ENCODE data around the gene CCDC158. TPM values are rescaled to one million over a fixed set of nuclear protein-coding genes. Genes with fewer than 3 reads are reported as not detected.

Gene CCDC158
- total and polyA plus RNA-seq, 2 of the 4 experiments (the other 2 are of a cell fraction): not detected

- Histone ChIP-seq H3K4me2 (ENCODE audit: low read depth, low read length) (no peak overlapping the region), H3K4me3 (ENCODE audit: insufficient read depth, low read depth, low read length) (no peak overlapping the region), H3K27ac (ENCODE audit: insufficient read depth, low read length) (no peak overlapping the region), H3K4ac (ENCODE audit: low read depth, low read length) (no peak overlapping the region), H3K79me1 (ENCODE audit: low read depth in 1 of 2, low read length in 2 of 2) (no peaks in the 10 kb centered on the region), H4K8ac (ENCODE audit: low read depth in 2 of 2, low read length in 2 of 2) (no peak overlapping the region), H4K5ac (ENCODE audit: low read depth, low read length) (no peak overlapping the region), H2BK5ac (ENCODE audit: low read depth, low read length, poor library complexity, severe bottlenecking) (no peak overlapping the region), H2BK120ac (ENCODE audit: low read depth, low read length) (no peak overlapping the region), H2AFZ (replicated peaks; ENCODE audit: low read length, poor library complexity) (no peak overlapping the region), H3K18ac (ENCODE audit: low read depth, low read length) (no peak overlapping the region), H2AK5ac (ENCODE audit: low read depth, low read length) (no peak overlapping the region), H3K27me3 (ENCODE audit: control insufficient read depth, insufficient read depth, low read length) (peaks cover 36% of the 10 kb centered on the region), H3K9me1 (ENCODE audit: insufficient read depth, low read length) (no peaks in the 10 kb centered on the region), H3K4me1 (ENCODE audit: control insufficient read depth, insufficient read depth, low read length) (no peaks in the 10 kb centered on the region), H4K20me1 (ENCODE audit: insufficient read depth, low read length) (no peaks in the 10 kb centered on the region), H2AK9ac (replicated peaks; ENCODE audit: low read depth, low read length, poor library complexity) (no peak overlapping the region), H3K36me3 (ENCODE audit: control insufficient read depth, insufficient read depth, low read length) (no peaks in the 10 kb centered on the region), H2BK20ac (ENCODE audit: low read depth, low read length) (no peak overlapping the region), H3K23ac (ENCODE audit: low read depth, low read length) (no peak overlapping the region), H3K9ac (ENCODE audit: low read depth, low read length) (no peak overlapping the region), H4K91ac (ENCODE audit: insufficient read depth, low read depth, low read length) (no peak overlapping the region), H3K14ac (replicated peaks; ENCODE audit: low read depth, low read length) (no peak overlapping the region), H3K9me3 (ENCODE audit: control insufficient read depth, insufficient read depth, low read length) (peaks cover 4% of the 10 kb centered on the region), H2BK15ac (ENCODE audit: low read depth, low read length) (no peak overlapping the region), H3K56ac (ENCODE audit: extremely low read depth, insufficient read depth, low read length) (no peak overlapping the region)
- dilution Hi-C loops (cut with HindIII; ENCODE audit: low sequenced_read_pairs, unreplicated experiment): no loop called here
- POLR2A ChIA-PET (ENCODE audit: unreplicated experiment): no interaction called here
- CTCF ChIA-PET: no interaction called here
- no CpG with 5 or more reads among the region's 2 CpGs for WGBS, 2 experiments (ENCODE audit: extremely low coverage in 2 of 2, insufficient read length in 1 of 2)
- no peak for TF ChIP-seq MAFK (IDR thresholded peaks at IDR 0.05; ENCODE audit: low read depth, low read length)
- no peak for TF ChIP-seq MAZ (IDR thresholded peaks at IDR 0.05; ENCODE audit: borderline replicate concordance, low read depth, low read length)
- no peak for TF ChIP-seq RCOR1 (IDR thresholded peaks at IDR 0.05; ENCODE audit: insufficient replicate concordance, low read length)
- TF ChIP-seq BHLHE40 (IDR thresholded peaks at IDR 0.05; ENCODE audit: low read depth, low read length): no peak
- no peak for TF ChIP-seq POLR2A (IDR thresholded peaks at IDR 0.05; ENCODE audit: low read depth, low read length)
- TF ChIP-seq, protein P1, sequence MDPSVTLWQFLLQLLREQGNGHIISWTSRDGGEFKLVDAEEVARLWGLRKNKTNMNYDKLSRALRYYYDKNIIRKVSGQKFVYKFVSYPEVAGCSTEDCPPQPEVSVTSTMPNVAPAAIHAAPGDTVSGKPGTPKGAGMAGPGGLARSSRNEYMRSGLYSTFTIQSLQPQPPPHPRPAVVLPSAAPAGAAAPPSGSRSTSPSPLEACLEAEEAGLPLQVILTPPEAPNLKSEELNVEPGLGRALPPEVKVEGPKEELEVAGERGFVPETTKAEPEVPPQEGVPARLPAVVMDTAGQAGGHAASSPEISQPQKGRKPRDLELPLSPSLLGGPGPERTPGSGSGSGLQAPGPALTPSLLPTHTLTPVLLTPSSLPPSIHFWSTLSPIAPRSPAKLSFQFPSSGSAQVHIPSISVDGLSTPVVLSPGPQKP (IDR thresholded peaks at IDR 0.05; ENCODE audit: borderline replicate concordance, low read depth, low read length): no peak
- no peak for TF ChIP-seq MXI1 (IDR thresholded peaks at IDR 0.05; ENCODE audit: borderline replicate concordance, low read depth, low read length)
- TF ChIP-seq NFE2L2 (IDR thresholded peaks at IDR 0.05; ENCODE audit: low read depth, low read length): no peak
- TF ChIP-seq CEBPB (IDR thresholded peaks at IDR 0.05; ENCODE audit: low read depth, low read length): no peak
- TF ChIP-seq RFX5 (IDR thresholded peaks at IDR 0.05; ENCODE audit: low read depth, low read length): no peak
- TF ChIP-seq SMC3 (IDR thresholded peaks at IDR 0.05; ENCODE audit: low read depth, low read length): no peak
- TF ChIP-seq CTCF (conservative IDR thresholded peaks at IDR 0.05; ENCODE audit: low read depth, low read length): no peak
- DNase-seq (no peak), ATAC-seq (ENCODE audit: low read depth) (no peak)
- intact Hi-C loops (cut with micrococcal nuclease): loop anchor here (10.0 kb wide), 1 partner anchor 605 kb away; no protein-coding TSS in a partner anchor
- in situ Hi-C loops (cut with MboI; ENCODE audit: low sequenced_read_pairs): loop anchor here (10.0 to 25.0 kb wide), 2 partner anchors 605 to 773 kb away; no protein-coding TSS in a partner anchor
- no TSS peak for BruUV-seq (replicated peaks)
These were observed 18.6 kb upstream of the CCDC158 start for GRCh38 chr4:76439491-76439890.
